ENCODE results near the gene PDE8A. TPM values are rescaled to one million over a fixed set of nuclear protein-coding genes. Genes with fewer than 3 reads are reported as not detected.

The PDE8A gene
- total RNA-seq, 1 donor from 2014 or later, result 12.5 TPM

- intact Hi-C loops (cut with micrococcal nuclease), result no loop called here
These were observed 138.9 kb downstream of the PDE8A start for GRCh38 chr15:85120351-85121113.

GRCh38 chr15:85124173-85124572 is 142.5 kb downstream of the PDE8A start:
- intact Hi-C loops (cut with micrococcal nuclease), result no loop called here

DNA sequence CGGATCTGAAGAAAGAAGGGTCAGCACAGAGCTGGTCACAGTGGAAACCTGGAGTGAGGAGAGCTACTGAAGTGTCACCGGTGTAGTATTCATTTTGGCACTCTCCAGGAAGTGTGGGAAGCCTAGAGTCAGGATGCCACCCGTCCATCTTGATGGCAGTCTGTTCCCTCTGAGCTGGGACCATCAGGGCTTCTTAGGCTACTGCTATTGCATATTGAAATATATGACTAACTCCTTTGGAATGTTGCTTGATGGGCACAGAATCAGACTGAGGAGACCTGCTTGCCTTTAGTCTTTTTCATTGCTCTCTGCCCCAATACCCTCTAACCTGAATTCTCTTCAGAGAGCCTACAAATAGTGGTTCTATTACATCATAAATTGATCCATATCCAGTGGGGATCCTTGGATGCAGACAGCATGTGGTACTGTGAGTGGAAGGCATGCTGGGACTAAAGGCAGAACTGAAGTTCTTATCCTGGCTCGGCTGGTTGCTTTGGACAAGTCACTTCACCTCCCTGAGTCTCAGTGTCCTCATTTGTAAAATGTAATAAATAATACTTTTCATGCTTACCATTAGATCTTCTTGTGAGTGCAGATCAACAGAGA is 143.5 kb downstream of the PDE8A start:
- intact Hi-C loops (cut with micrococcal nuclease), result no loop called here

- intact Hi-C loops (cut with micrococcal nuclease), result no loop called here
These were observed 147.0 kb downstream of the PDE8A start for GRCh38 chr15:85128621-85129020.

DNA sequence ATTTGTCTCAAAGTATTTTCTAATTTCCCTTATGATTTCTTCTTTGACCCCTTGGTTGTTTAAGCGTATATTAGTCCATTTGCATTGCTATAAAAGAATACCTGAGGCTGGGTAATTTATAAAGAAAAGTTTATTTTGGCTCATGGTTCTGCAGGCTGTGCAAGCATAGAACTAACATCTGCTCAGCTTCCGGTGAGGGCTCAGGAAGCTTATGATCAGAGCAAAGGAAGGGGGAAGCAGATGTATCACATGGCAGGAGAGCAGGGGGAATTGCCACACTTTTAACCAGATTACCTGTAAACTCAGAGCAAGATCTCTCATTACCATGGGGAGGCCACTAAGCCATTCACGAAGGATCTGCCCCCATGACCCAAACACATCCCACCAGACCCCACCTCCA is 148.2 kb downstream of the PDE8A start:
- intact Hi-C loops (cut with micrococcal nuclease), result no loop called here

DNA sequence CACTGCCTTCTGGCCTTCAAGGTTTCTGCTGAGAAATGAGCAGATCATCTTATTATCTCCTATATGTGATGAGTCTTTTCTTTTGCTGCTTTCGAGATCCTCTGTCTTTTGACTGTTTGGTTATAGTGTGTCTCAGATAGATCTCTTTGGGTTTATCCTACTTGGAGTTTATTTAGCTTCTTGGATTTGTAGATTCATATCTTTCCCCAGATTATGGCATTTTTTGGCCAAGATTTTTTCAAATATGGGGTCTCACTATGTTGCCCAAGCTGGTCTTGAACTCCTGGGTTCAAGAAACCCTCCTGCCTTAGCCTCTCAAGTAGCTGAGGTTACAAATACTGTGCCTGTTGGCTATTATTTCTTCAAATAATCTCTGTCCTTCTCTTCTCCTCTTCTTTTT is 150.3 kb downstream of the PDE8A start:
- intact Hi-C loops (cut with micrococcal nuclease), result no loop called here

- intact Hi-C loops (cut with micrococcal nuclease), result no loop called here
These were observed 152.1 kb downstream of the PDE8A start for GRCh38 chr15:85133709-85134108.

DNA sequence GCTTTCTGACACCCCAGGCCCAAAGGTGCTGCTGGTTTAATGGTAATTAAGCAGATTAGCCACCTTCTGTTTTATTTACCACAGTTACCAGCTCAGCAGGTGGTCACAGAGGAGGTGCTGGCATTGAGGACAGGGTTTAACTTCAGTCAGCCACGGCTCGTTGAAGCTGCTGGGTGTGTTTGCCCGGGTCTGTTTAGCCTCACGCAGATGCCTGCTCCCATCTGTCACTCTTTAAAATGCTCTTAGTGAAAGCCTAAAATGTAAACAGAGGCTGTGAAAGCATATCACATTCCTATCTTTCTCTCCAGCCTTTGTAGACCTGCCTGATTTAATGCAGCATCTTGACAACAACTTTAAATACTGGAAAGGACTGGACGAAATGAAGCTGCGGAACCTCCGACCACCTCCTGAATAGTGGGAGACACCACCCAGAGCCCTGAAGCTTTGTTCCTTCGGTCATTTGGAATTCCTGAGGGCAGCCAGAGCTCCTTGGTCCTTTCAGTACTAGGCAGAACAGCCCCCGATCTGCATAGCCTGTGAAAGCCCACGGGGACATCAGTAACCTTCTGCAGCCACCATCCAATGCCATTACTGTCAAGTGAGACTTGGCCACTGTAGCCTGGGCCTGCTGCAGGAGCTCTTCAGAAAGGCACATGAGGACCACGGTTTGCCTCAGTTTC is 156.0 kb downstream of the PDE8A start:
- intact Hi-C loops (cut with micrococcal nuclease), result no loop called here

GRCh38 chr15:85139391-85139790 is 157.7 kb downstream of the PDE8A start:
- intact Hi-C loops (cut with micrococcal nuclease), result no loop called here

- intact Hi-C loops (cut with micrococcal nuclease), result no loop called here
These were observed 160.1 kb downstream of the PDE8A start for GRCh38 chr15:85141726-85142125.

DNA sequence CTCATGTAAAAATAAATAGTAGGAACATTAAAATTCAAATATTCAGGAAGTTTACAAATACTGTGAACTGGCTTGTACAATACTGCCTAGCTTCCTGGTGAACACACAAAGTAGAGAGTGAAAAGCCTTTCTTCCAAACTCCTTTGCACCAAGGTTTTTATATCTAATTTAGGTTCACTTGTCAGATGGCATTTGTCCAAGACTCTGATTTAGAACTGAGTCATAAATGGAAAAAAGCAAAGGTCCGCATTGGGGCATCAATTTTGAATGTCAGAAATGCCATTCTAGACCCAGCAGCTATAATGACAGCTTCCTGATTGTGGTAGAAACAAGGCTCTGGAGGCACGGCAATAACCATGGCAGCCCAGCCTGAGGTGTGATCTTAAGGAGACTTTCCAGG is 160.7 kb downstream of the PDE8A start:
- intact Hi-C loops (cut with micrococcal nuclease), result no loop called here

- intact Hi-C loops (cut with micrococcal nuclease), result no loop called here
These were observed 167.9 kb downstream of the PDE8A start for GRCh38 chr15:85149465-85150129.

GRCh38 chr15:85150130-85150480 is 168.4 kb downstream of the PDE8A start:
- intact Hi-C loops (cut with micrococcal nuclease), result no loop called here

DNA sequence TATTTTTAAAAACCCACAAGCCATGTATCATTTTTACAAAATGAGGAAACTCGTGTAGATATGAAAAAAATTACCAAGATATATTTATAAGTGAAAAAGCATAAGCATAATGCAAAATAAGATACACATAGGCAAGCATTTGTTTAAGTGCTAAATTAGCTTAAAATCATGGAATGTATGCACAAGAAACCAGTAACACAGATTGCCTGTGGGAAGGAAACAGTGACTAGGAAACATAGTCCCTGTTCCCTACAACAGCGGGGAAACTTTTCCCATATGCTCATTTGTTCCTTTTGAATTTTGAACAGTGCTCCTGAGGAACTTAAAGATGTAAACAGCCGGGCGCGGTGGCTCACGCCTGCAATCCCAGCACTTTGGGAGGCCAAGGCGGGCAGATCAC is 169.5 kb downstream of the PDE8A start:
- intact Hi-C loops (cut with micrococcal nuclease), result no loop called here

GRCh38 chr15:85151861-85152260 is 170.2 kb downstream of the PDE8A start:
- intact Hi-C loops (cut with micrococcal nuclease), result no loop called here

DNA sequence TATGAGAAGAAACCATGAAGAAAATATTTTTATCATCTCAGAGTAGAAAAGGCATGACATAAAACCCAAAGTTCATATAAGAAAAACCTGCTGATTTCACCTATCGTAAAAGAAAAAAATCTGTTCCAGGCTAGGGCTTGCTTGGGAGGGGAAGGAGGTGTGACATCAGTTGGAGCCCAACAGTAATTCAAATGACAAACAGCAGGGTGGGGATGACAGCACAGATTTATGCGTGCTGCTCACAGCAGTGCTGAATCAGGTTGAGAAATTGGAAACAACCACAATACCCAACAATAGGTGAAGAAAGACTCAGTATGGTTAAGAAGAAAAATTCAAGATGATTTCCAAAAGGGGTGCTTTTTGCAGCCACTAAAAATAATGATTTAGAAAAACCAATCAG is 172.4 kb downstream of the PDE8A start:
- intact Hi-C loops (cut with micrococcal nuclease), result no loop called here

GRCh38 chr15:85155360-85155759 is 173.7 kb downstream of the PDE8A start:
- intact Hi-C loops (cut with micrococcal nuclease), result no loop called here

- intact Hi-C loops (cut with micrococcal nuclease), result no loop called here
These were observed 174.2 kb downstream of the PDE8A start for GRCh38 chr15:85155857-85156256.

DNA sequence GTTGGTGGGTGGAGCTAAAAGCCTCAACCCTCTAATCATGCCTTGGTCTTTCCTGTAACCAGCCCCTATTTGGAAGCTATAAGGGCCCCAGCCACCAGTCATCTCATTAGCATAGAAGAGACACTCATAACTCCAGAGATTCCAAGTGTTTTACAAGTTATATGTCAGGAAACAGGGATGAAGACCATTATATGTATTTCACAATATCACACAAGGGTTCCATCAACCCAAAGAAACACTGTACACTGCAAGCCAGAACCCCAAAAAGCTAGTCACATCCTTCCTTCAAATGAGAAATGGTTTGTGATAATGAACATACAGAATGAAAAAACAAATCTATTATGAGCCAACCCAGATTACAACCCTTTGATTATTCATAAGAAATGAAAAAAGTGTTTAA is 175.7 kb downstream of the PDE8A start:
- intact Hi-C loops (cut with micrococcal nuclease), result no loop called here

DNA sequence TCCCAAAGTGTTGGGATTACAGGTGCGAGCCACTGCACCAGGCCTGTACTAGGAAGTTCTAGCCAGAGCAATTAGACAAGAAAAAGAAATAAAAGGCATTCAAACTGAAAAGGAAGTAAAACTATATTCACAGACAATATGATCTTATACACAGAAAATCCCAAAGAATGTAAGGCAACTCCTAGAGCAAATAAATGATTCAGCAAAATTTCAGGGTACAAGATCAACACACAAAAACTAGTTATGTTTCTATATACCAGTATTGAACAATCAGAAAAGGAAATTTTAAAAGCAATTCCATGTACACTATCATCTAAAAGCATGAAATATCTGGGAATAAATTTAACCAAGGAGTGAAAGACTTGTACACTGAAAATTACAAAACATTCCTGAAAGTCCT is 180.6 kb downstream of the PDE8A start:
- intact Hi-C loops (cut with micrococcal nuclease), result no loop called here

GRCh38 chr15:85164841-85165466 is 183.3 kb downstream of the PDE8A start:
- intact Hi-C loops (cut with micrococcal nuclease), result no loop called here

DNA sequence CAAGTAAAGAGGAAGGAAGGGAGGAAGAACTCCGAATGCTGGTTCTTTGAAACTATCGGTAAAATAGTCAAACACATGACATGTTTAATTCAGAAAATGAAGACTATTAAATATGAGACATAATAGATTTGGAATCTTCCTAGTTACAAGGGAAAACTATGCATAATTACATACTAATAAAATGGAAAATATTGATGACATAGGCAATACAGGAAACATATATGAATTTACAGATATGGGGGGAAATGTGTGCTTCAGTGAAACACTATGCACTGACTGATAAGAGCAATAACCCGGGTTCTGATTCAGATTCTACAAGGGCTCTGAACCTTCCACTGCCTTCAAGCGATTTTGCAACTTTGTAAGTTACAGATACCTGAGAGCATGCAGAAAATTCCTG is 185.9 kb downstream of the PDE8A start:
- intact Hi-C loops (cut with micrococcal nuclease), result no loop called here

All from T-helper 2 cell treated with Interferon-gamma antibody and Interleukin-4, amounts not matched to agents 100 ng/mL and 5 ng/mL, for 36 hours (primary cell).